ENCODE measurements around the gene DIP2C.
A peak's percentile ranks its signal among the peaks of the same experiment; 100 is the strongest.

DIP2C gene

GRCh38 chr10:697097-697875 lies 7.8 kb upstream of the DIP2C start:
- no peak for TF ChIP-seq CTCF (IDR thresholded peaks at IDR 0.05; ENCODE audit: control insufficient read depth, extremely low read depth, insufficient read depth)
- no peak overlapping the region for H3K4me3 ChIP-seq (ENCODE audit: low read depth, low read length)
- DNase-seq (ENCODE audit: low read depth) = no peak

- DNase-seq (ENCODE audit: low read depth) = no peak
Measured at GRCh38 chr10:695396-695795, 5.9 kb upstream of the DIP2C start.

GRCh38 chr10:693506-693905 lies 4.0 kb upstream of the DIP2C start:
- no peak for DNase-seq (ENCODE audit: low read depth)
- H3K4me3 ChIP-seq (ENCODE audit: low read depth, low read length) = no peak overlapping the region
- TF ChIP-seq CTCF (IDR thresholded peaks at IDR 0.05; ENCODE audit: control insufficient read depth, extremely low read depth, insufficient read depth) = no peak

More at GRCh38 chr10:695396-695795, 5.9 kb upstream of the DIP2C start:
- no peak for TF ChIP-seq CTCF (IDR thresholded peaks at IDR 0.05; ENCODE audit: control insufficient read depth, extremely low read depth, insufficient read depth)
- no peak overlapping the region for H3K4me3 ChIP-seq (ENCODE audit: low read depth, low read length)

GRCh38 chr10:692682-693351 lies 3.3 kb upstream of the DIP2C start:
- TF ChIP-seq CTCF (IDR thresholded peaks at IDR 0.05; ENCODE audit: control insufficient read depth, extremely low read depth, insufficient read depth) = no peak
- no peak overlapping the region for H3K4me3 ChIP-seq (ENCODE audit: low read depth, low read length)
- no peak for DNase-seq (ENCODE audit: low read depth)

GRCh38 chr10:691216-691615 lies 1.7 kb upstream of the DIP2C start:
- H3K4me3 ChIP-seq (ENCODE audit: low read depth, low read length) = no peak overlapping the region
- no peak for DNase-seq (ENCODE audit: low read depth)
- TF ChIP-seq CTCF (IDR thresholded peaks at IDR 0.05; ENCODE audit: control insufficient read depth, extremely low read depth, insufficient read depth) = no peak

- no peak for TF ChIP-seq CTCF (IDR thresholded peaks at IDR 0.05; ENCODE audit: control insufficient read depth, extremely low read depth, insufficient read depth)
- H3K4me3 ChIP-seq (ENCODE audit: low read depth, low read length) = peak overlapping the region; percentile 53
- DNase-seq (ENCODE audit: low read depth) = no peak
Measured at GRCh38 chr10:690372-691161, 1.1 kb upstream of the DIP2C start.
